ENCODE results near the gene SLC44A2.

Gene SLC44A2

DNA sequence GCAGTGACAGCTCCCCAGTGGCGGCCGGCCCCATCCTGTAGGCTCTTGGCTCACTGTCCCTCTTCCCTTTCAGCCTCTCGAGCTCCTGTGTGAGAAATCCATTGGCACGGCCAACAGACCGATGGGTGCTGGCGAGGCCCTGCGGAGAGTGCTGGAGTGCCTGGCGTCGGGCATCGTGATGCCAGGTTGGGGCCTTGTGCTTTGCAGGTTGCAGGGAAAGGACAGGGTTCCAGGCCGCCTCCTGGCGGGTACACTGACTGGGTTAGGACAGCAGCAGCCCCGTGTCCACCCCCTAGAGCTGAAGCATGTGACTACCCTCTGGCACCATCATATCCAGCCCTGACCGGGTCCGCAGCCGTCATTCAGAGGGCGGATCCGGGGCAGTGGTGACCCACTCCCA is 54.4 kb downstream of the SLC44A2 start:
- no peaks in the 10 kb centered on the region for H3K4me1 ChIP-seq (ENCODE audit: control insufficient read depth in 2 of 2, insufficient read depth in 2 of 2, low read length in 2 of 2)
- no peak overlapping the region for H3K27ac ChIP-seq (ENCODE audit: low read depth in 2 of 2, low read length in 2 of 2)
- peaks cover 84 to 90% of the 10 kb centered on the region in 2 donors for H3K36me3 ChIP-seq (ENCODE audit: control insufficient read depth in 2 of 2, insufficient read depth in 2 of 2, low read length in 2 of 2)
- H3K9ac ChIP-seq (ENCODE audit: low read depth in 1 of 2, low read length in 2 of 2) = no peak overlapping the region
- no peaks in the 10 kb centered on the region for H3K27me3 ChIP-seq (ENCODE audit: control insufficient read depth in 2 of 2, insufficient read depth in 2 of 2, low read length in 2 of 2)
- H3K9me3 ChIP-seq (ENCODE audit: control insufficient read depth in 2 of 2, low read length in 2 of 2) = no peaks in the 10 kb centered on the region
- H3K4me3 ChIP-seq (ENCODE audit: low read length in 2 of 2) = no peak overlapping the region

DNA sequence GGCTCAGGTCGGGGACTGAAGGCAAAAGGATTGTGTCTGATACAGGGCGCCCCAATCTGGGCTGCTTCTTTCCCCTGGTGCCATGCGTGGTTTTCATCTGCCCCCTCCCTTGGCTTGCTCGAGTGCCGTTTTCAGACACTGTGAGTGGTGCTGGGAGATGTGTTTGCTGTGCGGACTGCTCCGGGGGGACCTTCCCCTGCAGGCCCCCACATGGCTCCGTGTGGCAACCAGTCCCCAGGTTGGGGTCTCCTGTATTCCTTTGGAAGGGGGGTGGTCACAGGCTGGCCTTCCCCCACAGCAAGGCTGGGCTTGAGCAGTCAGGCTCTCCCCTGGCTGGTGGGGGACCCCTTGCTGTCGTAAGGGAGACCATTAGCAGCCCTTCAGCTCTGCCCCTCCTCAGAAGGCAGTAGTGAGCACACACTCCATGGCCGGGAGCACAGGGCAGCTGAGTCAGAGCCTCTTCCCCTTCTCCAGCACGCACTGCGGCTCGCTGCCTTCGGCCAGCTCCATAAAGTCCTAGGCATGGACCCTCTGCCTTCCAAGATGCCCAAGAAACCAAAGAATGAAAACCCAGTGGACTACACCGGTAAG is 55.3 kb downstream of the SLC44A2 start:
- no peak overlapping the region for H3K9ac ChIP-seq (ENCODE audit: low read depth in 1 of 2, low read length in 2 of 2)
- no peaks in the 10 kb centered on the region for H3K4me1 ChIP-seq (ENCODE audit: control insufficient read depth in 2 of 2, insufficient read depth in 2 of 2, low read length in 2 of 2)
- no peak overlapping the region for H3K4me3 ChIP-seq (ENCODE audit: low read length in 2 of 2)
- no peaks in the 10 kb centered on the region for H3K9me3 ChIP-seq (ENCODE audit: control insufficient read depth in 2 of 2, low read length in 2 of 2)
- no peak overlapping the region for H3K27ac ChIP-seq (ENCODE audit: low read depth in 2 of 2, low read length in 2 of 2)
- H3K36me3 ChIP-seq (ENCODE audit: control insufficient read depth in 2 of 2, insufficient read depth in 2 of 2, low read length in 2 of 2) = peaks cover 82 to 91% of the 10 kb centered on the region in 2 donors
- no peaks in the 10 kb centered on the region for H3K27me3 ChIP-seq (ENCODE audit: control insufficient read depth in 2 of 2, insufficient read depth in 2 of 2, low read length in 2 of 2)

DNA sequence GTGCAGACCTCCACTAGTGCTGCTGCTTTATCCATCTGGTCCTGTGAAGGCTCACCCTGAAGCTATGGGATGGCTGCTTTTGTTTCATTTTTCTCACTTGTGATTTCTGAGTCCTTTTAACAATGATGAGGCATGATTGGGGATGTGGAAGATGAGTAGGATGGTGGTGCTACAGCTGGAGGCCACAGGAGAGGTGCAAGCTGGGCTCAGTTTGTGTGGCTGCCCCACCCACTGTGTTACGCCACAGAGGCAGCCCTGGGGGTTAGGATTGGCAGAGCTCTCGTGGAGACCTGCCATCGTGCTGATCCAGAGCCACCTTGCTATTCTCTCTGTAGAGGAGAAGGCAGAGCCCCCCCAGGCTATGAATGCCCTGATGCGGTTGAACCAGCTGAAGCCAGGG is 56.3 kb downstream of the SLC44A2 start:
- no peaks in the 10 kb centered on the region for H3K9me3 ChIP-seq (ENCODE audit: control insufficient read depth in 2 of 2, low read length in 2 of 2)
- no peak overlapping the region for H3K9ac ChIP-seq (ENCODE audit: low read depth in 1 of 2, low read length in 2 of 2)
- peaks cover 85 to 92% of the 10 kb centered on the region in 2 donors for H3K36me3 ChIP-seq (ENCODE audit: control insufficient read depth in 2 of 2, insufficient read depth in 2 of 2, low read length in 2 of 2)
- H3K4me3 ChIP-seq (ENCODE audit: low read length in 2 of 2) = no peak overlapping the region
- H3K4me1 ChIP-seq (ENCODE audit: control insufficient read depth in 2 of 2, insufficient read depth in 2 of 2, low read length in 2 of 2) = no peaks in the 10 kb centered on the region
- H3K27me3 ChIP-seq (ENCODE audit: control insufficient read depth in 2 of 2, insufficient read depth in 2 of 2, low read length in 2 of 2) = no peaks in the 10 kb centered on the region
- H3K27ac ChIP-seq (ENCODE audit: low read depth in 2 of 2, low read length in 2 of 2) = no peak overlapping the region

DNA sequence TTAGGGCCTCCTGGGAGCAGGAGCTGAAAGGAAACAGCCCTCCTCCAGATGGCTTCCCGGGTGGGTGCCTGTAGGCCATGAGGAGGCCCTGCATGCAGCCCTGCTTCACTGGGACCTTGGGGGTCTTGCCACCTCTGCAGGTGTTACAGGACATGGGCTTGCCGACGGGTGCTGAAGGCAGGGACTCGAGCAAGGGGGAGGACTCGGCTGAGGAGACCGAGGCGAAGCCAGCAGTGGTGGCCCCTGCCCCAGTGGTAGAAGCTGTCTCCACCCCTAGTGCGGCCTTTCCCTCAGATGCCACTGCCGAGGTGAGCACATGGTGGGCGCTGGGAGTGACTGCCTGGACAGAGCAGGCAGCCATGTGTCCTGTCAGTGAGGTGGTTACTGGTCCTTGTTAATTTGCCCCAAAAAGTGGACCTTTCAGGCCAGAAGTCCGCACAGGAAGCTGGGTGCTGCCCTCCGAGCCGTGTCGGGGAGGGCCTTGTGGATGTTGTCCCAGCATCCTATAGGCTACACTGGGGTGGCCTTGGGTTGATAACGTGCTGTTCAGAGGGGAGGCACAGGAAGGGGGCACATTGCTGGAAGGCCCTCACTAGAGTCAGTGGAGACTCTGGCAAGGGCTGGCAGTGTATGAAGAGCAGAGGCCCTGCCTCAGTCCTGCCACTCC is 57.2 kb downstream of the SLC44A2 start:
- H3K4me3 ChIP-seq (ENCODE audit: low read length in 2 of 2) = no peak overlapping the region
- peaks cover 84 to 90% of the 10 kb centered on the region in 2 donors for H3K36me3 ChIP-seq (ENCODE audit: control insufficient read depth in 2 of 2, insufficient read depth in 2 of 2, low read length in 2 of 2)
- no peaks in the 10 kb centered on the region for H3K27me3 ChIP-seq (ENCODE audit: control insufficient read depth in 2 of 2, insufficient read depth in 2 of 2, low read length in 2 of 2)
- H3K4me1 ChIP-seq (ENCODE audit: control insufficient read depth in 2 of 2, insufficient read depth in 2 of 2, low read length in 2 of 2) = no peaks in the 10 kb centered on the region
- H3K9me3 ChIP-seq (ENCODE audit: control insufficient read depth in 2 of 2, low read length in 2 of 2) = no peaks in the 10 kb centered on the region
- H3K9ac ChIP-seq (ENCODE audit: low read depth in 1 of 2, low read length in 2 of 2) = no peak overlapping the region
- no peak overlapping the region for H3K27ac ChIP-seq (ENCODE audit: low read depth in 2 of 2, low read length in 2 of 2)

DNA sequence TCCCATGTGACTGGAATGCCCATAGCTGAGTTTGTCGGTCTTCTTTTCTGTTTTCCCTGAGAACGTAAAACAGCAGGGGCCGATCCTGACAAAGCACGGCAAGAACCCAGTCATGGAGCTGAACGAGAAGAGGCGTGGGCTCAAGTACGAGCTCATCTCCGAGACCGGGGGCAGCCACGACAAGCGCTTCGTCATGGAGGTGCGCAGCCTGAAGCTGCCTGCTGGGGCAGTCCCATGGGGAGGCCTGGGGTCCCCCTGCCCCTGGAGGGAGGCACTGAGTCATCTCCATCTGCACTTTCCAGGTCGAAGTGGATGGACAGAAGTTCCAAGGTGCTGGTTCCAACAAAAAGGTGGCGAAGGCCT is 57.7 kb downstream of the SLC44A2 start:
- H3K27me3 ChIP-seq (ENCODE audit: control insufficient read depth in 2 of 2, insufficient read depth in 2 of 2, low read length in 2 of 2) = no peaks in the 10 kb centered on the region
- no peaks in the 10 kb centered on the region for H3K9me3 ChIP-seq (ENCODE audit: control insufficient read depth in 2 of 2, low read length in 2 of 2)
- peaks cover 83 to 90% of the 10 kb centered on the region in 2 donors for H3K36me3 ChIP-seq (ENCODE audit: control insufficient read depth in 2 of 2, insufficient read depth in 2 of 2, low read length in 2 of 2)
- H3K4me1 ChIP-seq (ENCODE audit: control insufficient read depth in 2 of 2, insufficient read depth in 2 of 2, low read length in 2 of 2) = no peaks in the 10 kb centered on the region
- no peak overlapping the region for H3K4me3 ChIP-seq (ENCODE audit: low read length in 2 of 2)
- H3K27ac ChIP-seq (ENCODE audit: low read depth in 2 of 2, low read length in 2 of 2) = no peak overlapping the region
- no peak overlapping the region for H3K9ac ChIP-seq (ENCODE audit: low read depth in 1 of 2, low read length in 2 of 2)

DNA sequence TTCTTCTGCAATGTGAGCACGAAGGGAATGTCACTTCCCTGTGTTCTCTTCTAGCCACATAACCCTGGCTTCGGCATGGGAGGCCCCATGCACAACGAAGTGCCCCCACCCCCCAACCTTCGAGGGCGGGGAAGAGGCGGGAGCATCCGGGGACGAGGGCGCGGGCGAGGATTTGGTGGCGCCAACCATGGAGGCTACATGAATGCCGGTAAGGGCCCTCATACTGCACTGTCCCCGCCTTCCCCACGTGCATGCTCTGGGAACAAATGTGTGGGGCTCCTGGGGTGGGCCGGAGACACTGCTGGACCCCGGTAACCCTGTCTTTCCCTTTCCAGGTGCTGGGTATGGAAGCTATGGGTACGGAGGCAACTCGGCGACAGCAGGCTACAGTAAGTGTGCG is 58.2 kb downstream of the SLC44A2 start:
- Histone ChIP-seq H3K9ac (ENCODE audit: low read depth in 1 of 2, low read length in 2 of 2) (no peak overlapping the region), H3K4me3 (ENCODE audit: low read length in 2 of 2) (no peak overlapping the region), H3K27ac (ENCODE audit: low read depth in 2 of 2, low read length in 2 of 2) (no peak overlapping the region), H3K36me3 (ENCODE audit: control insufficient read depth in 2 of 2, insufficient read depth in 2 of 2, low read length in 2 of 2) (peaks cover 78 to 88% of the 10 kb centered on the region in 2 donors), H3K9me3 (ENCODE audit: control insufficient read depth in 2 of 2, low read length in 2 of 2) (no peaks in the 10 kb centered on the region), H3K4me1 (ENCODE audit: control insufficient read depth in 2 of 2, insufficient read depth in 2 of 2, low read length in 2 of 2) (no peaks in the 10 kb centered on the region), H3K27me3 (ENCODE audit: control insufficient read depth in 2 of 2, insufficient read depth in 2 of 2, low read length in 2 of 2) (no peaks in the 10 kb centered on the region)

DNA sequence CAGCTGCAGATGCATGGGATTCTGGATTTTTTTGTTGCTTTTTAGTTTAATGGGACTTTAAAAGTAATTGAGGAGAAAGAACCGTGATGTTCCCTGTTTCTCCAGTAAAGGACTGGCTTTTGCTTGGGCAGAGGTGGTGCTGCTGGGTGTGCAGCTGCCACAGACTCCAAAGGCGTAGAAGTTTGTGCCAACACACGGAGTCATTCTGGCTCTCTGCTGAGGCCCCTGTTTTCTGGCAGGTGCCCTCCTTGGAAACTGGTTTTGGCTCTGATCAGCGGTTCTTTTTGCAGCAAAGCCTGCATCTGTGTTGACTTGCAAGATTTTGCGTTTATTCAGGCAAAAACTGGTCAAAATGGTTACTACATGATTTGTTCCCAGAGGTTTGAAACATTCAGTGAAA is 59.9 kb downstream of the SLC44A2 start:
- Histone ChIP-seq H3K36me3 (ENCODE audit: control insufficient read depth in 2 of 2, insufficient read depth in 2 of 2, low read length in 2 of 2) (peaks cover 76 to 87% of the 10 kb centered on the region in 2 donors), H3K9me3 (ENCODE audit: control insufficient read depth in 2 of 2, low read length in 2 of 2) (no peaks in the 10 kb centered on the region), H3K9ac (ENCODE audit: low read depth in 1 of 2, low read length in 2 of 2) (no peak overlapping the region), H3K27me3 (ENCODE audit: control insufficient read depth in 2 of 2, insufficient read depth in 2 of 2, low read length in 2 of 2) (no peaks in the 10 kb centered on the region), H3K4me1 (ENCODE audit: control insufficient read depth in 2 of 2, insufficient read depth in 2 of 2, low read length in 2 of 2) (no peaks in the 10 kb centered on the region), H3K27ac (ENCODE audit: low read depth in 2 of 2, low read length in 2 of 2) (no peak overlapping the region), H3K4me3 (ENCODE audit: low read length in 2 of 2) (no peak overlapping the region)

DNA sequence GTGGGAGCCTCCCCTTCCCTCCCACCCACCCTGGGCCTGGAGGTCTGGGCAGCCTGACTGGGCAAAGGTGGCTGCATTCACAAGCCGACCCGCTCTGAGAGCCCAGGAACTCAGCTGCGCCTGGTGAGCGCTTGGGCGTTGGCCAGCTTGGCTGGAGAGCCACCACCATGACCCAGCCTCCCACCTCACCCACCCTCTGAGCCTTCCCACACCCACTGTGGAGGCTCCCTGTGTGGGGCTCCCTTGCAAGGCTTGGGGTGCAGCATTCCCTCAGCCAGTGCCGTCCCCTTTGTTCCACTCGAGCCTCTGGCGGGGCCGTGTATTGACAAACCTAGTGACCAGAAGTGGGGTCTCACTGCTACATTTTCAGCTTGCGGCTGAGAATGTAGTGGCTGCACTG is 60.8 kb downstream of the SLC44A2 start:
- no peak overlapping the region for H3K4me3 ChIP-seq (ENCODE audit: low read length in 2 of 2)
- H3K36me3 ChIP-seq (ENCODE audit: control insufficient read depth in 2 of 2, insufficient read depth in 2 of 2, low read length in 2 of 2) = peaks cover 76 to 86% of the 10 kb centered on the region in 2 donors
- no peak overlapping the region for H3K9ac ChIP-seq (ENCODE audit: low read depth in 1 of 2, low read length in 2 of 2)
- H3K27me3 ChIP-seq (ENCODE audit: control insufficient read depth in 2 of 2, insufficient read depth in 2 of 2, low read length in 2 of 2) = no peaks in the 10 kb centered on the region
- no peaks in the 10 kb centered on the region for H3K4me1 ChIP-seq (ENCODE audit: control insufficient read depth in 2 of 2, insufficient read depth in 2 of 2, low read length in 2 of 2)
- no peak overlapping the region for H3K27ac ChIP-seq (ENCODE audit: low read depth in 2 of 2, low read length in 2 of 2)
- H3K9me3 ChIP-seq (ENCODE audit: control insufficient read depth in 2 of 2, low read length in 2 of 2) = no peaks in the 10 kb centered on the region

DNA sequence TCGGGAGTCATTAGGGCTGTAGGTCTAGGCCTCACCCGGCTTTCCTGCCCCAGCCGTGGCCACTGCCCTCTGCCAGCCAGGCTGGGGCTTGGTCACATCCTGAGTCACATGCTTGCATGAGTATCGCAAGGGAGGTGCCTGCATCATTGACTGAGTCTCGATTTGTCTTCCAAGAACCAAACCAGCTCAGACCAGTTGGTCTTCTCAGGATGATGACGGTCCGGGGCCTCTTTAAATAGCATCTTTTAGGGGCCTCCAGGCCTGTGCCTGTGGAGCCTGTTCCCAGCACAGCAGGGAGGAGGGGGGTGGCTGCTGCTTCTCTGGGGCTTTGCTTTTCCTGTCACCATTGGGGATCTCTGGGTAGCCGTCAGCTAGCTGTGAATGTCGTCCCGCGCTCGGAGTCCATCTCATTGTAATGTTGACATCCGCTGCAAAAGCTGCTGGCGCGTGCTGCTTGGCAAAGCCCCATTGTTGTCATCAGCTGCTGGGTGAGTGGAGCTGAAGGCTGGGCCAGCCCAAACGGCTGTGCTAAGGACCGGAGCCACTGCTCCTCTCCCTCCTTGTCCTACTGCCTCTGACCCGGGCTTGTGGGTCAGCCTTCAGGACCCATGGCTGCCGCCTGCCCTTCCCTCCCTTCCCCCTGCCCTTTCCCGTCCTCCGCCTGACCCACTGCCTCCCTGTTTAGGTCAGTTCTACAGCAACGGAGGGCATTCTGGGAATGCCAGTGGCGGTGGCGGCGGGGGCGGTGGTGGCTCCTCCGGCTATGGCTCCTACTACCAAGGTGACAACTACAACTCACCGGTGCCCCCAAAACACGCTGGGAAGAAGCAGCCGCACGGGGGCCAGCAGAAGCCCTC is 61.5 kb downstream of the SLC44A2 start:
- Histone ChIP-seq H3K36me3 (ENCODE audit: control insufficient read depth in 2 of 2, insufficient read depth in 2 of 2, low read length in 2 of 2) (peaks cover 78 to 87% of the 10 kb centered on the region in 2 donors), H3K9me3 (ENCODE audit: control insufficient read depth in 2 of 2, low read length in 2 of 2) (no peaks in the 10 kb centered on the region), H3K27me3 (ENCODE audit: control insufficient read depth in 2 of 2, insufficient read depth in 2 of 2, low read length in 2 of 2) (no peaks in the 10 kb centered on the region), H3K4me1 (ENCODE audit: control insufficient read depth in 2 of 2, insufficient read depth in 2 of 2, low read length in 2 of 2) (no peaks in the 10 kb centered on the region), H3K27ac (ENCODE audit: low read depth in 2 of 2, low read length in 2 of 2) (no peak overlapping the region), H3K4me3 (ENCODE audit: low read length in 2 of 2) (no peak overlapping the region), H3K9ac (ENCODE audit: low read depth in 1 of 2, low read length in 2 of 2) (no peak overlapping the region)
